Osteoblast (primary cell): ENCODE results near the gene GSS. TPM values are rescaled to one million over a fixed set of nuclear protein-coding genes. Genes with fewer than 3 reads are reported as not detected.
A peak's percentile ranks its signal among the peaks of the same experiment; 100 is the strongest.

Source experiments
- DNase-seq: peaks from one replicate; pipeline ENCODE4 v3.0.0; 2011; ENCODE audit warnings: low spot score, mixed read lengths; ENCODE audit not compliant: insufficient read length; ENCODE audit errors: missing footprints
- H2AFZ ChIP-seq: 2 replicates; pipeline ENCODE4 v1.6.0; 2011; ENCODE audit warnings: mild to moderate bottlenecking, low read length
- H3K27ac ChIP-seq: 2 replicates; pipeline ENCODE4 v1.5.1; 2011; ENCODE audit warnings: mild to moderate bottlenecking, low read depth, low read length, moderate library complexity
- H3K27me3 ChIP-seq: 2 replicates; pipeline ENCODE4 v1.6.0; 2012; ENCODE audit warnings: mild to moderate bottlenecking, control low read depth, inconsistent platforms, low read length, moderate library complexity; ENCODE audit not compliant: insufficient read depth
- H3K36me3 ChIP-seq: 2 replicates; pipeline ENCODE4 v1.5.1; 2011; ENCODE audit warnings: mild to moderate bottlenecking, low read length, control low read depth, moderate library complexity; ENCODE audit not compliant: insufficient read depth
- H3K4me1 ChIP-seq: 2 replicates; pipeline ENCODE4 v1.5.1; 2011; ENCODE audit warnings: mild to moderate bottlenecking, low read length, control low read depth, moderate library complexity; ENCODE audit not compliant: insufficient read depth
- H3K4me2 ChIP-seq: 2 replicates; pipeline ENCODE4 v1.6.0; 2011; ENCODE audit warnings: mild to moderate bottlenecking, low read length; ENCODE audit not compliant: insufficient read depth
- H3K4me3 ChIP-seq: fragments of 200-600 bp; sonication (generic); 3 replicates; pipeline ENCODE4 v1.5.1; 2012; ENCODE audit warnings: mild to moderate bottlenecking, low read length, inconsistent platforms; ENCODE audit not compliant: insufficient read depth
- H3K79me2 ChIP-seq: 2 replicates; pipeline ENCODE4 v1.6.0; 2012; ENCODE audit warnings: mild to moderate bottlenecking, low read length, control low read depth, inconsistent platforms; ENCODE audit not compliant: insufficient read depth
- H3K9me3 ChIP-seq: 2 replicates; pipeline ENCODE4 v1.5.1; 2011; ENCODE audit warnings: low read depth, low read length, control low read depth
- H4K20me1 ChIP-seq: 2 replicates; pipeline ENCODE4 v1.6.0; 2012; ENCODE audit warnings: mild to moderate bottlenecking, low read length, control low read depth; ENCODE audit not compliant: insufficient read depth
- total RNA-seq: library from RNA; depleted of rRNA; stranded (reverse); fragments of >200 nt; gene quantifications from 2 replicates; pipeline ENCODE4 v1.2.3, GENCODE V29; 2012
- TF ChIP-seq, protein P1 (sequence below): IDR thresholded peaks from 2 replicates; pipeline ENCODE4 v1.5.1; 2011; ENCODE audit warnings: mild to moderate bottlenecking, low read depth, low read length, moderate library complexity; ENCODE audit errors: extremely low read depth

Gene GSS
- total RNA-seq, 1 donor, result 54.6 TPM

DNA sequence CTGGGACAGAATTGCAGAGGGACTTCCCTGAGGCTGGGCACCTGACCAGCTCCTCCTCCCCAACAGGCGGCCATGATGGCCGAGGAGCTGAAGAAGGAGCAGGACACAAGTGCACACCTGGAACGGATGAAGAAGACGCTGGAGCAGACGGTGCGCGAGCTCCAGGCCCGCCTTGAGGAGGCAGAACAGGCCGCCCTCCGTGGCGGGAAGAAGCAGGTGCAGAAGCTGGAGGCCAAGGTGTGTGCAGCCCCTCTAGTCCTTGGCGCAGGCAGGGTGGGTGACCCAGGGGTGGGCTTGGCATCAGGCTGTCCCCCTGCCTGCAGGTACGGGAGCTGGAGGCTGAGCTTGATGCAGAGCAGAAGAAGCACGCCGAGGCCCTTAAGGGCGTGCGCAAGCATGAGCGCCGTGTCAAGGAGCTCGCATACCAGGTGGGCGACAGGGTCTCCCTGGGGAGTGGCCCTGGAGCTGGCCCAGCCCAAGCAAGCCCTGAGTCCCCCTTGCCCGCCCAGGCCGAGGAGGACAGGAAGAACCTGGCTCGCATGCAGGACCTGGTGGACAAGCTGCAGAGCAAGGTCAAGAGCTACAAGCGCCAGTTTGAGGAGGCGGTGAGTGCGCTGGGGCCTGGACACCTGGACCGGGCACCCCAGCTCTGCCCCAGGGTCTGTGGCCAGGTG lies 45.5 kb upstream of the GSS start:
- DNase-seq, result peak; percentile 81
- peaks cover 73% of the 10 kb centered on the region for H3K36me3 ChIP-seq

DNA sequence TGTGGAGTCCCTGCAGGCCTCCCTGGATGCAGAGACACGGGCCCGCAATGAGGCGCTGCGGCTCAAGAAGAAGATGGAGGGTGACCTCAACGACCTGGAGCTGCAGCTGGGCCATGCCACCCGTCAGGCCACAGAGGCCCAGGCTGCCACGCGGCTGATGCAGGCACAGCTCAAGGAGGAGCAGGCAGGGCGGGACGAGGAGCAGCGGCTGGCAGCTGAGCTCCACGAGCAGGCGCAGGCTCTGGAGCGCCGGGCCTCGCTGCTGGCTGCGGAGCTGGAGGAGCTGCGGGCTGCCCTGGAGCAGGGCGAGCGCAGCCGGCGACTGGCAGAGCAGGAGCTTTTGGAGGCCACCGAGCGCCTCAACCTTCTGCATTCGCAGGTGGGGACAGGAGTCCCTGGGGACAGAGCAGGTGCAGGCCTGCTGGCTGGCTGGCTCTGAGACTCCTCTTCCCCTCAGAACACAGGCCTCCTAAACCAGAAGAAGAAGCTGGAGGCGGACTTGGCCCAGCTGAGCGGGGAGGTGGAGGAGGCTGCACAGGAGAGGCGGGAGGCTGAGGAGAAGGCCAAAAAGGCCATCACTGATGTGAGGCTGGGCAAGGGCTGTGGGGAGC lies 44.8 kb upstream of the GSS start:
- Histone ChIP-seq H3K36me3 (peaks cover 73% of the 10 kb centered on the region), H3K4me1 (no peaks in the 10 kb centered on the region), H2AFZ (no peak overlapping the region), H3K4me3 (no peak overlapping the region), H4K20me1 (peaks cover 24% of the 10 kb centered on the region), H3K9me3 (no peaks in the 10 kb centered on the region), H3K27ac (no peak overlapping the region), H3K4me2 (no peak overlapping the region), H3K79me2 (no peaks in the 10 kb centered on the region), H3K27me3 (no peaks in the 10 kb centered on the region)
- peak; percentile 84 for DNase-seq
- TF ChIP-seq, protein P1, sequence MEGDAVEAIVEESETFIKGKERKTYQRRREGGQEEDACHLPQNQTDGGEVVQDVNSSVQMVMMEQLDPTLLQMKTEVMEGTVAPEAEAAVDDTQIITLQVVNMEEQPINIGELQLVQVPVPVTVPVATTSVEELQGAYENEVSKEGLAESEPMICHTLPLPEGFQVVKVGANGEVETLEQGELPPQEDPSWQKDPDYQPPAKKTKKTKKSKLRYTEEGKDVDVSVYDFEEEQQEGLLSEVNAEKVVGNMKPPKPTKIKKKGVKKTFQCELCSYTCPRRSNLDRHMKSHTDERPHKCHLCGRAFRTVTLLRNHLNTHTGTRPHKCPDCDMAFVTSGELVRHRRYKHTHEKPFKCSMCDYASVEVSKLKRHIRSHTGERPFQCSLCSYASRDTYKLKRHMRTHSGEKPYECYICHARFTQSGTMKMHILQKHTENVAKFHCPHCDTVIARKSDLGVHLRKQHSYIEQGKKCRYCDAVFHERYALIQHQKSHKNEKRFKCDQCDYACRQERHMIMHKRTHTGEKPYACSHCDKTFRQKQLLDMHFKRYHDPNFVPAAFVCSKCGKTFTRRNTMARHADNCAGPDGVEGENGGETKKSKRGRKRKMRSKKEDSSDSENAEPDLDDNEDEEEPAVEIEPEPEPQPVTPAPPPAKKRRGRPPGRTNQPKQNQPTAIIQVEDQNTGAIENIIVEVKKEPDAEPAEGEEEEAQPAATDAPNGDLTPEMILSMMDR, result no peak

More for the DNA sequence above, 45.5 kb upstream of the GSS start:
- Histone ChIP-seq H4K20me1 (peaks cover 25% of the 10 kb centered on the region), H3K4me1 (no peaks in the 10 kb centered on the region), H3K27me3 (no peaks in the 10 kb centered on the region), H3K4me3 (no peak overlapping the region), H3K27ac (no peak overlapping the region), H3K79me2 (no peaks in the 10 kb centered on the region), H2AFZ (no peak overlapping the region), H3K9me3 (no peaks in the 10 kb centered on the region), H3K4me2 (no peak overlapping the region)
- TF ChIP-seq, protein P1, result no peak

GRCh38 chr20:34999782-35000181 lies 44.2 kb upstream of the GSS start:
- peaks cover 67% of the 10 kb centered on the region for H3K36me3 ChIP-seq
- DNase-seq, result peak; percentile 88
- no peak overlapping the region for H3K27ac ChIP-seq
- no peaks in the 10 kb centered on the region for H3K79me2 ChIP-seq
- no peaks in the 10 kb centered on the region for H3K27me3 ChIP-seq
- H4K20me1 ChIP-seq, result peaks cover 23% of the 10 kb centered on the region
- no peak overlapping the region for H3K4me2 ChIP-seq
- H2AFZ ChIP-seq, result no peak overlapping the region
- H3K4me1 ChIP-seq, result no peaks in the 10 kb centered on the region
- H3K9me3 ChIP-seq, result no peaks in the 10 kb centered on the region
- no peak overlapping the region for H3K4me3 ChIP-seq
- TF ChIP-seq, protein P1, result no peak

- DNase-seq, result peak; percentile 61
- H3K4me2 ChIP-seq, result no peak overlapping the region
- no peaks in the 10 kb centered on the region for H3K9me3 ChIP-seq
- no peak overlapping the region for H3K4me3 ChIP-seq
- H4K20me1 ChIP-seq, result peaks cover 20% of the 10 kb centered on the region
- H3K4me1 ChIP-seq, result no peaks in the 10 kb centered on the region
- no peak overlapping the region for H3K27ac ChIP-seq
- H2AFZ ChIP-seq, result no peak overlapping the region
- TF ChIP-seq, protein P1, result no peak
- peaks cover 60% of the 10 kb centered on the region for H3K36me3 ChIP-seq
- H3K79me2 ChIP-seq, result no peaks in the 10 kb centered on the region
- no peaks in the 10 kb centered on the region for H3K27me3 ChIP-seq
These were observed 43.4 kb upstream of the GSS start for GRCh38 chr20:34999021-34999451.
